ENCODE results near the gene KIAA1671. TPM values are rescaled to one million over a fixed set of nuclear protein-coding genes. Genes with fewer than 3 reads are reported as not detected.

KIAA1671 gene
- total RNA-seq, 1 donor from 2014 or later = 46.7 TPM

DNA sequence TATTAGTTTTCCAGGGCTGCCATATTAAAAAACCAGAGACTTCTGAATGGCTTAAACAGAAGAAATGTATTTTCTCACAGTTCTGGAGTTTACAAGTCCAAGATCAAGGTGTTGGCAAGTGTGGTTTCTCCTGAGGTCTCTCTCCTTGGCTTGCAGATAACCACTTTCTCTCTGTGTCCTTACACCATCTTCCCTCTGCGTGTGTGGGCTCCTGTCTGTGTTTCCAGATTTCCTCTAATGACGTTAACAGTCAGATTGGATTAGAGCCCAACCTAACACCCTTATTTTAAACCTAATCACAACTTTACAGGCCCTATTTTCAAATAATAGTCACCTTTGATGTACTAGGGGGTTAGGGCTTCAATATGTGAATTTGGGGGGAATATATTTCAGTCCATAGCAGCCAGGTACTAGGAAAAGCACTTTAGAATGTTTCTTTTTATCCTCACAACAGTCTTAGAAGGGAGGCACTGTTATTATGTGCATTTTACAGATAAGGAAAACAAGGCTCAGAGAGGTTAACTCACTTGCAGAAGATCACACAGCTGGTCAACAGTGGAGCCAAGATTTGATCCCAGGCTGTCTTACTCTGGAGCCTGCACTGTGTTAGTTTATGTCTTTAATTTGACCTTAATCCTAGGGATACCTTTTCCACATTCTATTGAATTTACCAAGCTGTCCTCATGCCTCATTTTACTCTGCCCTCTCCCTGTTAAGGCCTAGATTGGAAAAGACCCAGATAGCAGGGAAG is 130.7 kb downstream of the KIAA1671 start:
- ATAC-seq = no peak
- H3K4me3 ChIP-seq = no peak overlapping the region
- H3K36me3 ChIP-seq = no peaks in the 10 kb centered on the region
- H3K27ac ChIP-seq = no peak overlapping the region
- peaks cover 12% of the 10 kb centered on the region for H3K4me1 ChIP-seq
- intact Hi-C loops (cut with DNase I) = no loop called here
- H3K9me3 ChIP-seq = no peaks in the 10 kb centered on the region
- TF ChIP-seq, protein P1, sequence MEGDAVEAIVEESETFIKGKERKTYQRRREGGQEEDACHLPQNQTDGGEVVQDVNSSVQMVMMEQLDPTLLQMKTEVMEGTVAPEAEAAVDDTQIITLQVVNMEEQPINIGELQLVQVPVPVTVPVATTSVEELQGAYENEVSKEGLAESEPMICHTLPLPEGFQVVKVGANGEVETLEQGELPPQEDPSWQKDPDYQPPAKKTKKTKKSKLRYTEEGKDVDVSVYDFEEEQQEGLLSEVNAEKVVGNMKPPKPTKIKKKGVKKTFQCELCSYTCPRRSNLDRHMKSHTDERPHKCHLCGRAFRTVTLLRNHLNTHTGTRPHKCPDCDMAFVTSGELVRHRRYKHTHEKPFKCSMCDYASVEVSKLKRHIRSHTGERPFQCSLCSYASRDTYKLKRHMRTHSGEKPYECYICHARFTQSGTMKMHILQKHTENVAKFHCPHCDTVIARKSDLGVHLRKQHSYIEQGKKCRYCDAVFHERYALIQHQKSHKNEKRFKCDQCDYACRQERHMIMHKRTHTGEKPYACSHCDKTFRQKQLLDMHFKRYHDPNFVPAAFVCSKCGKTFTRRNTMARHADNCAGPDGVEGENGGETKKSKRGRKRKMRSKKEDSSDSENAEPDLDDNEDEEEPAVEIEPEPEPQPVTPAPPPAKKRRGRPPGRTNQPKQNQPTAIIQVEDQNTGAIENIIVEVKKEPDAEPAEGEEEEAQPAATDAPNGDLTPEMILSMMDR (IDR thresholded peaks at IDR 0.05) = no peak
- H3K27me3 ChIP-seq = no peaks in the 10 kb centered on the region
- no peak for DNase-seq

DNA sequence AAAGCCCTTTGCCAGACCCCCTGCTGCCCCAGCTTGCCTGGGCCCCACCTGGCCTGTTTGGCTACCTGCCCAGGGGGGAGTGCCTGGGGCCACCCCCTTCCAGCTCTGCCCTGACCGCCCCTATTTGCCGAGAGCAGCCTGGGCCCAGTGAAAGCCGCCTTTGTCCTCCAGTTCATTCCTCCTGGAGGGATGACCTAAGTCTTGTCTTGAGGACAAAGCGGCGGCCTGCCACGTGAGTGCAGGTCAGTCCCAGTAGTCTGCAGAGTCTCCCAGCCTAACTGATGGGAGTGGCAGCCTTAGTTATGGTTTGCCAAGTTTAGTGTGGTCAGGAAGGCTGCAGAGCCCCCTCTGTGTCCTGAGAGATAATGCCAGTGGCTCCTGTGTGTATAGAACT is 131.3 kb downstream of the KIAA1671 start:
- Histone ChIP-seq H3K4me1 (peaks cover 12% of the 10 kb centered on the region), H3K36me3 (no peaks in the 10 kb centered on the region), H3K9me3 (no peaks in the 10 kb centered on the region), H3K27me3 (no peaks in the 10 kb centered on the region), H3K27ac (no peak overlapping the region), H3K4me3 (no peak overlapping the region)
- intact Hi-C loops (cut with DNase I) = no loop called here
- ATAC-seq (no peak), DNase-seq (no peak)
- TF ChIP-seq, protein P1 (IDR thresholded peaks at IDR 0.05) = no peak

DNA sequence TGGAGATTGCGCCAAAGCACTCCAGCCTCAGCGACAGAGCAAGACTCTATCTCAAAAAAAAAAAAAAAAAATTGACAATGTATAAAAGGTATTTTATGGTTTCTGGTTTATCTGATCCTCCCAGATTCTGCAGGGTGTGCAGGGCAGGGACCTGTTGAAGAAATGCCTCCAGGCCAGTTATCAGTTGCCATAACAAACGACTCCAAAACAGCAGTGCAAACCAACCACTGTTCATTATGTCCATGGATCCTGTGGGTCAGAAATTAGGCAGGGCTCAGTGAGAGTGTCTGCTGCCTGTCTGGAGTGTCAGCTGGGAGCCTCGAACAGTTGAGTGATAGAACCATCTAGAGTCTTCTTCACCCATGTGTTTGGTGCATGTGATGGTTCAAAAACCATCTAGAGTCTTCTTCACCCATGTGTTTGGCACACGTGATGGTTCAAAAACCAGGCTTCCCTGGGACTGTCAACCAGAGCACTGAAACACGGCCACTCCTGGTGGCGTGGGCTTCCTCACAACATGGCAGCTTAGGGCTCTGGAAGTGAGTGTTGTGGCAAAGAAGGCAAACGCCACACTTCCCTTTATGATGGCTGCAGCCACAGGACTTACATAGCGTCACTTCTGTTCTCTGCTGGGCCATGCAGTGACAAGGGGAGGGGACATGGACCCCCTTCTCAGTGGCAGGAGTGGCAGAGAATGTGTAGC is 132.0 kb downstream of the KIAA1671 start:
- Histone ChIP-seq H3K27ac (no peak overlapping the region), H3K9me3 (no peaks in the 10 kb centered on the region), H3K4me1 (peaks cover 12% of the 10 kb centered on the region), H3K36me3 (no peaks in the 10 kb centered on the region), H3K27me3 (no peaks in the 10 kb centered on the region), H3K4me3 (no peak overlapping the region)
- TF ChIP-seq, protein P1 (IDR thresholded peaks at IDR 0.05) = no peak
- ATAC-seq (no peak), DNase-seq (no peak)
- intact Hi-C loops (cut with DNase I) = no loop called here

DNA sequence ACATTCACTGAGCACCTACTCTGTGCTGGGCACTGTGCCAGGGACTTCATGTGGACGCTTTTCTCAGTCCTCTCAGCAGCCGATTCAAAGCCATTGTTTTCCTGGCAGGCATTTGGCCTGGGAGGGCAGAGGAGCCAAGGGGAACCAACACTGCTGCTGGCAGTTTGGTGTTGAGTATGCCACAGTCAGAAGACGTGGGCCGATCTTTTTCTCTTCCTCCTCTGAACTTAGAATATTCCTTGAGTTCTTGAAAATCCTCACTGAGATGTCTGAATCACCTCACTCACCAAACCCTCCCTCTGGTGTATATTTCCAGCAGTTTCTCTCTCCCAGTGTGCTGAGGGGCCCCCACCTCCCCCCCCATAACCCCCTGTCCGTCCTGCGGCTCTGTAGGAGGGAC is 132.6 kb downstream of the KIAA1671 start:
- intact Hi-C loops (cut with DNase I) = no loop called here
- no peak overlapping the region for H3K4me3 ChIP-seq
- DNase-seq = no peak
- ATAC-seq = no peak
- no peak overlapping the region for H3K27ac ChIP-seq
- TF ChIP-seq, protein P1 (IDR thresholded peaks at IDR 0.05) = no peak
- H3K27me3 ChIP-seq = no peaks in the 10 kb centered on the region
- no peaks in the 10 kb centered on the region for H3K36me3 ChIP-seq
- H3K9me3 ChIP-seq = no peaks in the 10 kb centered on the region
- peaks cover 12% of the 10 kb centered on the region for H3K4me1 ChIP-seq

DNA sequence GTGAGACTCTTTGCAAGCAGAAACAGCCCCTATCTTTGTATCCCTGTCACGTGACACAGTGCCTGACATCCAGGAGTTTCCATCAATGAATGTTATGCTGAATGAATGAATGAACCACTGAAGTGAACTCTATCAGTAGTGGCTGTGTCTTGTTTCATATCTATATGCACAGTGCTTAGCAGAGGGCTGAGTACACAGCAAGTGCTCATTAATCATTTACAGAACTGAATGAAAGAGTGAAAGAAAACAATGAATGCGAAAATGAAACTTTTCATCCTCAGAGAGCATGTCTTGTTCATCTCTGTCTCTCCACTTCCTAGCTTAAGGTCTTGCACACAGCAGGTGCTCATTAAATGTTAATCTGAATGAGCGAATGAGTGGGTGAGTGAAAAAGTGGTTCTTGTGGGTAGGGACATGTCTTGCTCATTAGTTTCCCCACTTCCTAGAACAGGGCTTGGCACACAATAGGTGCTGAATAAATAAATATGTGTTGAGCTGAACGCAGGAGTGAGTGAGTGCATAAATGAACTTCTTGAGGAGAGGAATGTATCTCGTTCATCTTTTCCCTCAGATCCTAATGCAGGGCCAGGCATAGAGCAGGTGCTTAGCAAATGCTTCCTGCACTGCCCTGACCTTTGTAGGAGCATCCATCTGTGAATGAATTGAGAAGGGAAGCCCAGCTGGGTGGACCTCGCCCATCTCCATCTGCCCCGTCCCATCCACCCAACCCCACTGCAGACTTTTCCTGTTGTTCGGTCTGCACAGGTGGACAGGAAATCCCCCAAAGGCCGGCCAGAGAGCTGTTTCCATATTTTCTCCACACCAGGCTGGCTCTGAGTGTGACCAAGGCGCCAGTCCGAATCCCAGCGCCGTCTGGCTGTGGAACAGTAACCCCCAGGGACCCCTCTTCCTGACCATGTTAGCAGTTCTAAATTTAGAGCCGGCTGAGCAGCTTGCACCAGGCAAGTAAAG is 133.7 kb downstream of the KIAA1671 start:
- no peaks in the 10 kb centered on the region for H3K36me3 ChIP-seq
- H3K4me3 ChIP-seq = no peak overlapping the region
- no peak overlapping the region for H3K27ac ChIP-seq
- no peaks in the 10 kb centered on the region for H3K27me3 ChIP-seq
- H3K9me3 ChIP-seq = no peaks in the 10 kb centered on the region
- H3K4me1 ChIP-seq = peaks cover 12% of the 10 kb centered on the region
- peak; percentile 20 for ATAC-seq
- intact Hi-C loops (cut with DNase I) = no loop called here
- TF ChIP-seq, protein P1 (IDR thresholded peaks at IDR 0.05) = no peak
- no peak for DNase-seq
